Esophagus muscularis mucosa (tissue), 4 donors: ENCODE results near the gene WFDC10A. TPM values are rescaled to one million over a fixed set of nuclear protein-coding genes. Genes with fewer than 3 reads are reported as not detected.

Source experiments
- DNase-seq: peaks from one replicate; pipeline ENCODE4 v3.0.0-alpha.2; 2017; ENCODE audit errors: extremely low spot score
- H3K27ac ChIP-seq, 4 donors: fragments of 200-600 bp; sonication (generic); replicated peaks in 1 of 4; 1 replicate in 3 of 4; 2 replicates in 1 of 4; pipeline ENCODE4 v1.5.1; 2016 to 2019; ENCODE audit warnings: mild to moderate bottlenecking in 1 of 4
- H3K27me3 ChIP-seq, 4 donors: fragments of 200-600 bp; sonication (generic); one replicate each; pipeline versions ENCODE4 v1.5.1 to v1.6.0; 2016 to 2019
- H3K36me3 ChIP-seq, 4 donors: fragments of 200-600 bp; sonication (generic); one replicate each; pipeline ENCODE4 v1.5.1; 2016 to 2019
- H3K4me1 ChIP-seq, 4 donors: fragments of 200-600 bp; sonication (generic); one replicate each; pipeline ENCODE4 v1.5.1; 2016 to 2019
- H3K4me3 ChIP-seq, 4 donors: fragments of 200-600 bp; sonication (generic); 1 replicate in 2 of 4; 2 replicates in 2 of 4; pipeline ENCODE4 v1.5.1; 2016 to 2019; ENCODE audit warnings: mild to moderate bottlenecking in 4 of 4, moderate library complexity in 1 of 4
- H3K9me3 ChIP-seq, 4 donors: fragments of 200-600 bp; sonication (generic); 1 replicate in 3 of 4; 2 replicates in 1 of 4; pipeline ENCODE4 v1.5.1; 2016 to 2019
- EP300 ChIP-seq: sonication (generic); formaldehyde crosslinking; IDR thresholded peaks from one replicate; pipeline ENCODE4 v1.6.1; 2017; ENCODE audit warnings: antibody characterized with exemption
- POLR2AphosphoS5 ChIP-seq, 2 donors: sonication (generic); formaldehyde crosslinking; IDR thresholded peaks; one replicate each; pipeline ENCODE4 v1.6.1; 2017; ENCODE audit warnings: antibody characterized with exemption in 2 of 2
- intact Hi-C: fragments of 100-400 bp; cut with DNase I; formaldehyde crosslinking; loops from one replicate; pipeline ENCODE4 v1.15.1; 2023
- total RNA-seq, 4 donors: library from RNA; depleted of rRNA; stranded (reverse); fragments of >200 nt; gene quantifications; one replicate each; pipeline versions ENCODE4 v1.1.0 to v1.2.1, GENCODE V29; 2016
- TF ChIP-seq, protein P1 (sequence below), 3 experiments: fragments of 200-600 bp in 2 of 3; fragments of 450-650 bp in 1 of 3; sonication (generic) in 2 of 3; IDR thresholded peaks; one replicate each; pipeline ENCODE4 v1.5.1; 2017 to 2019; ENCODE audit warnings: antibody characterized with exemption in 3 of 3, mild to moderate bottlenecking in 2 of 3, moderate library complexity in 1 of 3

The WFDC10A gene
- total RNA-seq, 4 donors from 2014 or later, result not detected

DNA sequence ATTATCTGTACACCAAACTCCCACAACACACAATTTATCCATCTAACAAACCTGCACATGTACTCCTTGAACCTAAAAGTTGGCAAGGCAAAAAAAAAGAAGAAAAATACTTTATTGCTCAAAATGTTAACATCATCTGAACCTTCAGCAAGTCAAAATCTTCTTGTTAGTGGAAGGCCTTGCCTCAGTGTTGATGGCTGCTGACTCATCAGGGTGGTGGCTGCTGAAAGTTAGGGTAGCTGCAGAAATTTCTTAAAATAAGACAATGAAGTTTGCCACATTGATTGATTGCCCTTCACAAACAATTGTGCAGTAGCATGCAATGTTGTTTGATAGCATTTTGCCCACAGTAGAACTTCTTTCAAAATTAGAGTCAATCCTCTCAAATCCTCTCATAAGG is 43.2 kb downstream of the WFDC10A start:
- intact Hi-C loops, result no loop called here
- TF ChIP-seq, protein P1, sequence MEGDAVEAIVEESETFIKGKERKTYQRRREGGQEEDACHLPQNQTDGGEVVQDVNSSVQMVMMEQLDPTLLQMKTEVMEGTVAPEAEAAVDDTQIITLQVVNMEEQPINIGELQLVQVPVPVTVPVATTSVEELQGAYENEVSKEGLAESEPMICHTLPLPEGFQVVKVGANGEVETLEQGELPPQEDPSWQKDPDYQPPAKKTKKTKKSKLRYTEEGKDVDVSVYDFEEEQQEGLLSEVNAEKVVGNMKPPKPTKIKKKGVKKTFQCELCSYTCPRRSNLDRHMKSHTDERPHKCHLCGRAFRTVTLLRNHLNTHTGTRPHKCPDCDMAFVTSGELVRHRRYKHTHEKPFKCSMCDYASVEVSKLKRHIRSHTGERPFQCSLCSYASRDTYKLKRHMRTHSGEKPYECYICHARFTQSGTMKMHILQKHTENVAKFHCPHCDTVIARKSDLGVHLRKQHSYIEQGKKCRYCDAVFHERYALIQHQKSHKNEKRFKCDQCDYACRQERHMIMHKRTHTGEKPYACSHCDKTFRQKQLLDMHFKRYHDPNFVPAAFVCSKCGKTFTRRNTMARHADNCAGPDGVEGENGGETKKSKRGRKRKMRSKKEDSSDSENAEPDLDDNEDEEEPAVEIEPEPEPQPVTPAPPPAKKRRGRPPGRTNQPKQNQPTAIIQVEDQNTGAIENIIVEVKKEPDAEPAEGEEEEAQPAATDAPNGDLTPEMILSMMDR (IDR thresholded peaks at IDR 0.05), result no peak
- TF ChIP-seq POLR2AphosphoS5 (IDR thresholded peaks at IDR 0.05), result no peak
- Histone ChIP-seq H3K4me1 (no peaks in the 10 kb centered on the region), H3K27ac (no peak overlapping the region), H3K36me3 (no peaks in the 10 kb centered on the region), H3K4me3 (no peak overlapping the region), H3K27me3 (no peaks in the 10 kb centered on the region), H3K9me3 (peaks cover 0 to 13% (median 1%) of the 10 kb centered on the region in 4 donors)
- no peak for DNase-seq

DNA sequence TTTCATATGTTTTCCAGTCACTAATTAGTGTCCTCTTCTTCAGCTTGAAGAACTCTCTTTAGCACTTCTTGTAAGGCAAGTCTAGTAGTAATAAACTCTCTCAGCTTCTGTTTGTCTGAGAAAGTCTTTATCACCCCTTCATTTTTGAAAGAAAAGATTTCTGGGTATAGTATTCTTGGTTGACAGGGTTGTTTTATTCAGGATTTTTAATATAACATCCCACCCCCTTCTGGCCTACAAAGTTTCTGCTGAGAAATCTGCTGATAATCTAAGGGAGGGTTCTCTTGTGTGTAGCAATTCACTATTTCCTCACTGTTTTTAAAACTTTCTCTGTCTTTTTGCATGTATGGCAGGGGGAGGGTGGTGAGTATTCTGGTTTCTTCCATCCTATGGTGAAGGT is 50.1 kb downstream of the WFDC10A start:
- Histone ChIP-seq H3K4me1 (no peaks in the 10 kb centered on the region), H3K27ac (no peak overlapping the region), H3K9me3 (peaks cover 0 to 38% (median 32%) of the 10 kb centered on the region in 4 donors), H3K27me3 (peaks cover 0 to 22% (median 0%) of the 10 kb centered on the region in 4 donors), H3K4me3 (no peak overlapping the region), H3K36me3 (no peaks in the 10 kb centered on the region)
- DNase-seq, result no peak
- TF ChIP-seq, protein P1 (IDR thresholded peaks at IDR 0.05), result no peak
- no peak for TF ChIP-seq EP300
- intact Hi-C loops, result no loop called here

Other genes starting within 250 kb of the WFDC10A start
- gene DBNDD2, start 221.4 kb upstream of the WFDC10A start, total RNA-seq, result 100 to 1,000 TPM in 2 of 4 donors, 10 to 100 TPM in 2; 63.0 to 130 (median 109) TPM
- 10 to 100 TPM; 64.4 to 90.9 (median 80.4) TPM for gene PIGT, start 213.6 kb upstream of the WFDC10A start, total RNA-seq
- gene WFDC2, start 160.0 kb upstream of the WFDC10A start, total RNA-seq, result 1 to 10 TPM in 2 of 4 donors, not detected in 2; 2.1 to 2.6 TPM
- gene SPINT3, start 114.1 kb upstream of the WFDC10A start, total RNA-seq, result not detected
- not detected for gene WFDC6, start 90.3 kb upstream of the WFDC10A start, total RNA-seq
- not detected for gene EPPIN, start 82.3 kb upstream of the WFDC10A start, total RNA-seq
- not detected for gene WFDC8, start 50.5 kb upstream of the WFDC10A start, total RNA-seq
- gene WFDC9, start 1.5 kb downstream of the WFDC10A start, total RNA-seq, result not detected
- gene WFDC11, start 40.5 kb downstream of the WFDC10A start, total RNA-seq, result not detected
- not detected for gene WFDC13, start 72.3 kb downstream of the WFDC10A start, total RNA-seq
- under 1 TPM in 1 of 4 donors, not detected in 3; 0.69 TPM for gene WFDC10B, start 75.3 kb downstream of the WFDC10A start, total RNA-seq
- not detected for gene SPINT4, start 92.6 kb downstream of the WFDC10A start, total RNA-seq
- 1 to 10 TPM in 2 of 4 donors, under 1 TPM in 1, not detected in 1; 0.80 to 3.3 (median 3.2) TPM for gene WFDC3, start 162.1 kb downstream of the WFDC10A start, total RNA-seq
- 10 to 100 TPM; 28.2 to 35.9 (median 30.6) TPM for gene DNTTIP1, start 162.2 kb downstream of the WFDC10A start, total RNA-seq
- 1 to 10 TPM in 1 of 4 donors, under 1 TPM in 2, not detected in 1; 0.83 to 2.7 (median 0.91) TPM for gene UBE2C, start 182.9 kb downstream of the WFDC10A start, total RNA-seq
- gene TNNC2, start 197.6 kb downstream of the WFDC10A start, total RNA-seq, result 1 to 10 TPM in 3 of 4 donors, under 1 TPM in 1; 0.46 to 3.1 (median 1.8) TPM
- 10 to 100 TPM; 54.0 to 78.5 (median 63.5) TPM for gene SNX21, start 204.1 kb downstream of the WFDC10A start, total RNA-seq
- 10 to 100 TPM; 30.0 to 41.9 (median 33.7) TPM for gene ACOT8, start 227.7 kb downstream of the WFDC10A start, total RNA-seq
- gene ZSWIM3, start 227.9 kb downstream of the WFDC10A start, total RNA-seq, result 1 to 10 TPM; 2.1 to 5.4 (median 4.0) TPM